ENCODE data around the gene PIGL. TPM values are rescaled to one million over a fixed set of nuclear protein-coding genes. Genes with fewer than 3 reads are reported as not detected.

PIGL gene
- total RNA-seq: 12.1 and 12.2 TPM in 2 replicates

GRCh38 chr17:16217002-16217635 lies at the start of gene PIGL:
TSS of gene PIGL (plus strand) at chr17:16217210. CDS start at chr17:16217227, 17 bp downstream.

GRCh38 chr17:16215273-16215964 lies 1.6 kb upstream of the PIGL start, which contains the start of gene NCOR1:
TSS of gene NCOR1 (minus strand) at chr17:16215534. CDS start at chr17:16194569, 20,965 bp downstream.

GRCh38 chr17:16353317-16354174 lies 136.5 kb downstream of the PIGL start, which contains the start of gene CENPV:
TSS of gene CENPV (minus strand) at chr17:16353469. CDS start at chr17:16353436, 33 bp downstream.

Other genes starting within 250 kb of the PIGL start
- 13.7 and 16.4 TPM in 2 replicates for gene ZSWIM7, start 217.5 kb upstream of the PIGL start, total RNA-seq
- gene TTC19, start 217.4 kb upstream of the PIGL start, total RNA-seq: 30.1 and 40.4 TPM in 2 replicates
- 81.7 and 97.8 TPM in 2 replicates for gene NCOR1, start 1.7 kb upstream of the PIGL start, total RNA-seq
- 27.0 and 39.9 TPM in 2 replicates for gene CENPV, start 136.3 kb downstream of the PIGL start, total RNA-seq
- gene UBB, start 163.9 kb downstream of the PIGL start, total RNA-seq: 2,600 and 3,459 TPM in 2 replicates
- 23.5 and 32.3 TPM in 2 replicates for gene TRPV2, start 198.4 kb downstream of the PIGL start, total RNA-seq